ENCODE data around the gene ASTN2.

The ASTN2 gene

GRCh38 chr9:116423149-116423548 is 991.7 kb downstream of the ASTN2 start:
- no peak for DNase-seq

DNA sequence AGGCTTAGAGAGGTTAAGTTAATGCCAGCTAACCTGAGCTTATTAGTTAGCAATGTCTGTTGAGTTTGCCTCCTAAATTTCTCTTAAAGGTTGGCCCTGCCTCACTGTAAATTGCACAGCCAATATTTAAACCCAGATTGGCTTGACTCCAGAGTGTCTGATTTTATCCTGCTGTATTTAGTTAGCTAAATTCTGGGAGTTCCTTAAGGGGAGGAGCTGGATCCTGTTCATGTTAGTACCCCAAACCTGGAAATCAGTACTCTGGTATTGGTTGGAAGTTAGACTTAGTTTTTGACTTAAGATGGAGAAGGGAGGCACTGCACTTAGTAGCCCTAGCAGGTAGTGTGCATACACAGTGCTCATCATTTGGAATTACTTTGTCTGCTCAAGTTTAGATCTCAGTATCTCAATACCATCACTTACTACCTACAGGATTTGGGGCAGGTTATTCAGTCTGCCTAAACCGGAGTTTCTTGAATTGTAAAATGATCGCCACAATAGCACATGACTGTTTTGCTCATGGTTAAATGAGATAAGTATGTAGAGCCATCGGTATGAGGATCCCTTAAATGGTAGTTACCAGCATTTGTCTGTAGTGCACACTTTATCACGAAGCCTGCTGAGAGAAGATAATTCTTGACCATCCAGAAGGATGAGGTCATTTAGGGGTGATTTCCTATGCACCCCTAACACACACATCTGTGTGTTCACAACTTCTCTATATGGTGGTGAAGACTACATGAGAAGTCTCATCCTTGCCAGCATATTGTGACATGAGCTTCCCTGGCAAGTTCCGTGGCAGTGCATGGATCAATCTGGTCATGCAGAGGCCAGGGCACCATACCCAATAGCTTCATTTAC is 992.5 kb downstream of the ASTN2 start:
- DNase-seq = no peak

DNA sequence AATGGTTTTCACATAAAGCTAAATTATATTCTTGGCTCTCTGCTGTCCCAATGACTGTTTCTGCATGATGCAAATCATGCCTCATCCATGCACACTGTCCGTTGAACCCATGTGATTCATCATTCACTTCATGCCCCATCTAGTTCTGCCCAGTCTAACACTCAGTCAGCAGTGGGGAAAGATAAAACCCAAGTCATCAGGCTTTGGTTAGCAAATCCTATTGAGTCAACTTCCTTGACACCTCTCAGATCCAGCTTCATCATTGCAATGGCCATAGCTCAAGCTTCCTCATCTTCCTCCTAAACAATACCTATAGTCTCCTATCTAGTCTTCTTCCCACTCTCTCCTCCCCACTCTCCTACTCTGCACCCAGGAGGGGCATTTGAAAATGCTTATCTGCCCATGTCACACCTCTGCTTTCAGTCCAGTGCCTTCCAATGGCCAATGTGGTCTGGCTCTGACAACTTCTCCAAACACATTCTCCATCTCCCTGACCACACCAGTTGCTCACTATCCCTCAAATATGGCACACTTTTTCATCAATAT is 993.8 kb downstream of the ASTN2 start:
- no peak for DNase-seq

GRCh38 chr9:116419181-116419580 is 995.7 kb downstream of the ASTN2 start:
- no peak for DNase-seq

DNA sequence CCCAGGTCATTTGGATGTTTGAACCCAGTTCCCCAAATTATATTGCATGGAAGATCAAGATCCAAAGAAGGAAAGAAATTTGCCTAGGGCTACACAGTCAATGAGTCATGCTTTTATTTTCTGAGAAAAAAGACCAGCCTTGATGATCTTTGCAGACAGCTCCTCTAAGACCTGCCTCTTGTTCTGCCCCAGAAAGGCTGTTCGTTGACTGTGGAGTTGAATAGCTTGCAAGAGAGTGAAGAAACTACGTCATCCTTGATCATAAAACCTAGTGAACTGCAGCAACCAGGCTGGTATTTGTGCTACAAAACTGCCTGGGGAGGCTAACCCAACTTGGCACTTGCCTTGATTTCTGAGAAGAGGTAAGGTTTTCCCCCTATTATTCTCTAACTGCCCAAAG is 997.4 kb downstream of the ASTN2 start:
- DNase-seq = no peak

- no peak for DNase-seq
These were observed 998.4 kb downstream of the ASTN2 start for GRCh38 chr9:116416421-116416820.

DNA sequence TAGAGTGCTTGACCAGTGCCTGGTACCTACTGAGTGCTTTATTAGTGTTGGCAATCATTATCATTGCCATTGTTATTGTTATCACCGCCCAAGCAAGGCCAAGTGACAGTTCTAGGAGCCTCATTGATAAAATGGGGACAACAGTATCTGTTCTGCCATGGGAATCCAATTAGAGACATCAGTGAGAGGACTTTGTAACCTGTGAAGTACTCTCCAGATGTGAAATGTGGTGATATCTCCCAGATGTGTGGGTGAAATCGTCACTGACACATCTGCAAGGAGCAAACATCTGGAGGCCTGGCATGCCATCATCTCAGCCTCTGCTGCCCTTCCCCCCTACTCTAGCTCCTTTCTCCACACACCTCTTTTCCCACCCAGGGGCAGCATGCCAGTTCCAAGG is 1000.5 kb downstream of the ASTN2 start:
- DNase-seq = no peak

GRCh38 chr9:116411506-116411905 is 1003.4 kb downstream of the ASTN2 start:
- DNase-seq = no peak

DNA sequence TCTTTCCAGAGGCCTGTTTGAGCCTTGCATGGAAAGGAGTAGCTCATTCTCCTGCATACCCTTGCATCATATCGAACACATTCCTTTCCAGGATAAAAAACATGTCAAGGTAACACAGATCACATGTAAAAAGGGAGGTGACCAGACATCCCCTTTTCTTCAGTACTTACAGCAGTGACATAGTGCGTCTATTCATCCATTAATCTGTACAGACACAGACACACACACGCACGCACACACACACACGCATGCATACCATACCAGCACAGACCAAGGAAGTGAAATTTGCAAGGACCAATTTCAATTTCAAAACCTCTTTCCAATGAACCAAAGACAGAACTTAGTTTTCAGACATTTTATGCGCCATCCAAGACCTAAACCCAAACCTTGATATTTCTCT is 1005.2 kb downstream of the ASTN2 start:
- no peak for DNase-seq

GRCh38 chr9:116409129-116409528 is 1005.7 kb downstream of the ASTN2 start:
- DNase-seq = no peak

GRCh38 chr9:116406469-116406868 is 1008.4 kb downstream of the ASTN2 start:
- DNase-seq = no peak

DNA sequence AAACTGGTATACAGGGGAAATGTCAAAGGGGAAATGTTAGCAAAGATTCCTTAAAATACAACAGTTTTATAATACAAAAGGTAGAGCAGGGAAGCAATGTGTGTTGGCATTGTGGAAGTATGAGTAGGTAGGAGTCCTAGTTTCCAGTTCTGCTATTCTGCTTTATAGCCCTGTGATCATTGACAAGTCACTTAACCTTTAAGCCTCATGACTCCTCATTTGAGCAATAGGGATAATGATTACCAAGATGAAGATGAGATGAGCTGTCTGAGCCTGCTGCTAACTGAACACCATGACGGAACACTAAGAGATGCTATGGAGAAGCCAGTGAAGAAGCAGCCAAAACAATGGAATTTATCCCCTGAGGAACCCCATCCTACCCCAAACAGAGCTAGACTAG is 1009.5 kb downstream of the ASTN2 start:
- DNase-seq = no peak

- no peak for DNase-seq
These were observed 1010.6 kb downstream of the ASTN2 start for GRCh38 chr9:116404228-116404627.

DNA sequence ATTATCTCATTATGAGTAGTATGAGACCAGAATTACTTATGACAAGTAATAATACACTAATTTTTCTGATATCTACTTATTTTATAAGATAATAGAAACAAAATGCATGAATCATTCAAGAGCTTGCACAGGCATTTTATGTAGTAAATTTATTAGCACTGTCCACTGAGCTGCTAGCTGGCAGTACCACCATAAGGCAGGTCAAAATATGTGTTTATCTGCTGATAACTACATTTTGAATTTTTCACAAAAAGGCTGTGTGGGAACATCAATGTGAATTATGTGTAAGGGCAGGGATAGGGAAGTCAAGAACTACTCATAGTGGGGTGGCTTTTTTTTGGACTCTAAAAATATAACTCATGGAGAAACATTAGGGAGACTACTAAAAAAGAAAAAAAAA is 1011.7 kb downstream of the ASTN2 start:
- DNase-seq = no peak

GRCh38 chr9:116395699-116396037 is 1019.2 kb downstream of the ASTN2 start:
- DNase-seq = no peak

GRCh38 chr9:116394894-116395698 is 1019.8 kb downstream of the ASTN2 start:
- no peak for DNase-seq

DNA sequence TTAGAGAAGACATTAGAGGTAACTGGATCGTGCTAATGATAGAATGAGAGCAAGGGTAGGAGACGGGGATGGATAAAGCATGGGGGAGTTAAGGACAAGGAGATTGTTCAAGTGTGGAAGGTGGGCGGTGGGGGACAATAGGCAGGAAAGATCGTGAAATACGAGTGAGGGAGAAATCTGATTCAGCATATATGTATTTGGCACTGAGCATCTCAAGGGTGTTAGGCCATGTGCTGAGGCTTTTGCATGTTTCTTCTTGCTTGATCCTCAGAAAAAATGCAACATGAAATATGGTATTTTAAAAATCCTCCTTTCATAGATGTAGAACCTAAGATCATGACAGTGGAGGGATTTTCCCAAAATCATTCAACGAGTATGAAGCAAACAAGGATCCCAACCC is 1020.8 kb downstream of the ASTN2 start:
- DNase-seq = no peak

DNA sequence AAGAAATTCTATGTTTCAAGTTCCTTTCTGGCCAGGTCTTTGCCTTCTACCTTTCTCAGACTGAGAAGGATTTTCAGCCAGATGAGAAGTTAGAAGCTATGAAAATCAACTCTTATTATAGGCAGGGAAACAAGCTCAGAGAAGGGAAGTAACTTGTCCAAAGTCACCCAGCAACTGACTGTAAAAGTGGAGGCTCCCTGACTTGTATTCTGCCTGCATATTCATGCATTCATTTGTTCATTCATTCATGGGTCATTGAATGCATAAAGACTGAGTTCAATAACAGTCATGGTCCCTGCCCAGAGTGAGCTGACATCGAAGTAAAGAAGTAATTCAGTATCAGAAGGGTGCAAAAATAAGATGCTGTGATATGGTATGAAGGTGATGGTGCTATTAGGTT is 1021.7 kb downstream of the ASTN2 start:
- no peak for DNase-seq

DNA sequence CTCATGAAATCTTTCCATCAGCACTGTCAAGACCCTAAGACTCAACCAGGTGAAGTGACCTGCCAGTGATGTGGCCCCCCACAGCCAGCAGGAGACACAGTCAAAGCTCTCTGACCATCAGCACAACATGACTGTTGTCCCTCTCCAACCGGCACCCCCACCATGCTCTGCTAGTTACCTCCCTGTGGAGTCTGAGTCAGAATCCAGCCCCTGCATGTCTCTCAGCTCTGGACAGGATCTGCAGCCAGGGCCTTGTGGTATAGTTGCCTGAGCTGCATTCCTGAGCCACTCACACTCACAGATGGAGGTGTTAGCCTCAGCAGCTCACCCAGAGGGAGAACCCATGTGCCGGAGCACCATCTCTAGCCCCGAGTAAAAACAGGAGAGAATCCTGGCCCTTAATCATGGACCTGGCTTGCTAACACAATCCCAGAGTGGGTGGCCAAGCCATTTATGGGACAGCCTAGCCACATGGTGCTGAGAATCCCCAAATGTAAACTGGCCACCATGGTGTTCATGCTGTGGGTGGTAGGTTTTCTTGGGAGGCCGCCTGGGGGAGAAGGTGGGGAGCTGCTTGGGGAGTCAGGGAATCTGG is 1023.5 kb downstream of the ASTN2 start:
- no peak for DNase-seq

DNA sequence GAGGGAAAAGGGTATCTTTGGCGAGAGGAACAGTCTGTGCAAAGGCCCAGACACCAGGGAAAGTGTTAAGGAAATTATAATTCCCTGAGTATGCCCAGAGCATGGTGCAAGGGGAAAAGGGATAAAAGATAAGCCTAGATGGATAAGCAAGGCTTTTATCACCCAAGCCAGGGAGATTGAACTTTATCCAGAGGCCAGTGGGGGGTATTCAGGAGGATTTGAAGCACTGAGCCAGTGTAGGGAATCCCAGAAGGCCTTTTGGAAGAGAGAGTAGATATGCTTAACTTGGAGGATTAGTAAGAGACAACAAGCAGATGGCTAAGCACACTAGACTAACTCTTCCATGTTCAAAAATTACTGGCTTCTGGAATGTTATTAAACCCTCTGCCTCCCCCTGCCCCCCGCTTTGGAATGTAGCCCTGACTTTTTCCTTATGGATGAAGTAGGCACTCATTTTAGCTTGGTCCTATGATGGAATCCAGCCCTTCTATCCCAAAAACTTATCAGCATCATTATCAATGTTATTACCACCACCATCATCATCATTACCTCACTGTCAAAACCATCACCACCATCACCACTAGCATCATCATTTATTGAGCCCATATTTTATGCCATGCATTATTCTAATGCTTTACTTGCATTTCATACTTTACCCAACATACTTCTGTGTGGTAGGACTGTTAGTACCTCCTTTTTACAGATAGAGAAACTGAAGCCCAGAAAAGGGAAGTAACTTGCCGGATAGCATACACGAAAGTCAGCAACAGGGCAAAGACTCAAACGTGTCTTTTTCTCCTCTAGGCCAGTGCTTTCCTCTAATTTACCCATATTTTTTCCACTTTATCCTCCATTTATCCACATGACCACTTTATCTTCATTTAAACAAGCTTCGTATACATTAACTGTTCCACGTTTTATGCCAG is 1024.3 kb downstream of the ASTN2 start:
- DNase-seq = no peak

- DNase-seq = no peak
These were observed 1025.1 kb downstream of the ASTN2 start for GRCh38 chr9:116389541-116390302.

All from NCI-H1694 treated with DMSO at 0.1 percent for 48 hours (cell line).